Measurements from ENCODE around the gene MKI67. TPM values are rescaled to one million over a fixed set of nuclear protein-coding genes. Genes with fewer than 3 reads are reported as not detected.
A peak's percentile ranks its signal among the peaks of the same experiment; 100 is the strongest.

Gene MKI67
- polyA plus RNA-seq, 1 of the 3 experiments (the other 2 are of a cell fraction) = 7.5 TPM

GRCh38 chr10:128150045-128150493 is 23.8 kb upstream of the MKI67 start:
- peak overlapping the region; percentile 48; the same call in 1 of the 2 replicates for H3K9ac ChIP-seq
- CTCF ChIA-PET = interaction anchor here (0.6 to 7.9 kb wide), 31 partner anchors 10 to 446 kb away, joined by 3 to 143 read pairs (median 6); partner anchors contain the start of genes MKI67 and PTPRE

More at GRCh38 chr10:128150045-128150493, 23.8 kb upstream of the MKI67 start:
- H3K9me3 ChIP-seq = no peaks in the 10 kb centered on the region
- H3K36me3 ChIP-seq (replicated peaks in 1 of 2; ENCODE audit: control insufficient read depth in 1 of 2, insufficient read depth in 2 of 2, low read length in 1 of 2) = no peaks in the 10 kb centered on the region
- H2AFZ ChIP-seq (ENCODE audit: low read depth) = peak overlapping the region; percentile 95
- POLR2A ChIA-PET = no interaction called here
- no peaks in the 10 kb centered on the region for H4K20me1 ChIP-seq (ENCODE audit: insufficient read depth)
- H3K4me2 ChIP-seq = peak overlapping the region; percentile 94
- DNase-seq = peak; percentile 99
- TF ChIP-seq SMC3 (IDR thresholded peaks at IDR 0.05; ENCODE audit: low read depth, low read length) (peak; percentile 95), MAX (IDR thresholded peaks at IDR 0.05; ENCODE audit: low read depth) (peak; percentile 59; the same call in 1 of the 2 replicates), FOXJ3 (CRISPR knock-in tag; IDR thresholded peaks at IDR 0.05) (0 out of 2 replicates have a peak, but pooled peaks have one; percentile 58), CTCF (IDR thresholded peaks at IDR 0.05) (peak; percentile 77), TEAD4 (IDR thresholded peaks at IDR 0.05; ENCODE audit: borderline replicate concordance, insufficient read depth) (no peak), CHD2 (IDR thresholded peaks at IDR 0.05; ENCODE audit: low read length, partially characterized antibody) (peak; percentile 93), RCOR1 (IDR thresholded peaks at IDR 0.05; ENCODE audit: low read length) (0 out of 2 replicates have a peak, but pooled peaks have one; percentile 27), RAD21 (IDR thresholded peaks at IDR 0.05; ENCODE audit: low read length) (peak; percentile 83)
- TF ChIP-seq, protein P1, sequence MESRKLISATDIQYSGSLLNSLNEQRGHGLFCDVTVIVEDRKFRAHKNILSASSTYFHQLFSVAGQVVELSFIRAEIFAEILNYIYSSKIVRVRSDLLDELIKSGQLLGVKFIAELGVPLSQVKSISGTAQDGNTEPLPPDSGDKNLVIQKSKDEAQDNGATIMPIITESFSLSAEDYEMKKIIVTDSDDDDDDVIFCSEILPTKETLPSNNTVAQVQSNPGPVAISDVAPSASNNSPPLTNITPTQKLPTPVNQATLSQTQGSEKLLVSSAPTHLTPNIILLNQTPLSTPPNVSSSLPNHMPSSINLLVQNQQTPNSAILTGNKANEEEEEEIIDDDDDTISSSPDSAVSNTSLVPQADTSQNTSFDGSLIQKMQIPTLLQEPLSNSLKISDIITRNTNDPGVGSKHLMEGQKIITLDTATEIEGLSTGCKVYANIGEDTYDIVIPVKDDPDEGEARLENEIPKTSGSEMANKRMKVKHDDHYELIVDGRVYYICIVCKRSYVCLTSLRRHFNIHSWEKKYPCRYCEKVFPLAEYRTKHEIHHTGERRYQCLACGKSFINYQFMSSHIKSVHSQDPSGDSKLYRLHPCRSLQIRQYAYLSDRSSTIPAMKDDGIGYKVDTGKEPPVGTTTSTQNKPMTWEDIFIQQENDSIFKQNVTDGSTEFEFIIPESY (IDR thresholded peaks at IDR 0.05; ENCODE audit: borderline replicate concordance, low read depth) = no peak
- H3K4me3 ChIP-seq (ENCODE audit: low read depth in 2 of 2, low read length in 1 of 2) = peak overlapping the region; percentile 58 to 81
- peak overlapping the region in 1 of 2 experiments; percentile 39; a peak in 1 of 4 replicates for H3K27ac ChIP-seq (ENCODE audit: low read depth in 2 of 2, low read length in 1 of 2)
- H3F3A ChIP-seq (replicated peaks; ENCODE audit: insufficient read depth) = no peaks in the 10 kb centered on the region
- WGBS (ENCODE audit: low lambda C conversion rate) = 8% methylated on average over 20 of the region's 53 CpGs
- H3K4me1 ChIP-seq (ENCODE audit: control insufficient read depth in 1 of 2, insufficient read depth in 2 of 2, low read depth in 1 of 2, low read length in 1 of 2) = peaks cover 6 to 14% of the 10 kb centered on the region in 2 experiments; a peak in 2 of 4 replicates
- no peaks in the 10 kb centered on the region for H3K79me2 ChIP-seq (ENCODE audit: insufficient read depth)
- H3K27me3 ChIP-seq (ENCODE audit: insufficient read depth) = no peaks in the 10 kb centered on the region
- no peaks in the 10 kb centered on the region for H3K9me2 ChIP-seq
